Inferior parietal cortex (tissue), 1 donor: ENCODE results near the gene TBL3.
"Not testable (repeated sequence)": the region's sequence is repeated elsewhere in the genome, so short reads cannot be mapped to it uniquely, and the experiment has no call there.

Experiments used
- DNase-seq: peaks from one replicate; pipeline ENCODE4 v3.0.0-alpha.2; 2016; ENCODE audit errors: extremely low spot score

Gene TBL3

DNA sequence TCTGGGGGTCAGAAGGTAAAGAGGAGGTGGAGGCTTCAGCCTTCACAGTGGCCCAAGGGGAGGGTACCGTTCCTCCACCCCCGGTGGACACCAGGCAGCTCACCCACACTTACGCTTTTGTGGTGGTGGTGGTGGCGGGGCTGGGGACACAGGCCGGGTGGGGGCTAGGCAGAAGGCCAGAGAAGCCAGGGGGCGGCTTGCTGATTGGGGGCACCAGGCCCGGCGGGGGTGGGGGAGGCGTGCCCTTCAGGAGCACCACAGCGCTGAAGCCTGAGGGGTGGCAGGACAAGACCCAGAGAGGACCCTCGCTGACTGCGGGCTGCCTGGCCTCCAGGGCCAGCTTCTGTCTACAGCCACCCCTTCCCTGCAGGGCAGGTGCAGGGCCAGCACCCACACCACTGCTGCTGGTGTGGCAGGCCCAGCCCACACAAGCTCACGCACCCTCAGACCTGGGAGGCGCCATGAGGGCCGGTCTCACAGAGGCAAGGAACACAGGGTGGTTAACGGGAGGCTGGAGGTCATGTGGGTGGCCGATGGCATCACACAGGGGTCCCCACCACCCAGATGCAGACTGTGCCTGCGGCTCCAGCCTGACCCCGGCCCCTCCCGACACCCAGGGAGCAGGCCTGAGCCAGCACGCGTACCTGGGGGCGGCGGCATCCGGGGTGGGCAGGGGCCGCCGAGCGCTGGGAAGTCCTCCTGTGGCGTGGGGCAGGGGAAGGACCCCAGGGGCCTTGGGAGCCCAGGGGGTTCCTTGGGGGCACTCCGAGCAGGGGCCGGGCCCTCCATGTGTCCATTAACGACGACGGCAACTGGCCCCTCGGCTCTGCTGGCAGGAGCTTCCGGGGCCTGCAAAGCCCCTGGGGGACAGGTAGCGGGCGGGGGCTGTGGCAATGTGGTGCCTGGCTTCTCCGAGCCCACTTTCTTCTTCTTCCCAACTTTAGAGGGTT lies 27.3 kb downstream of the TBL3 start:
- no peak for DNase-seq

DNA sequence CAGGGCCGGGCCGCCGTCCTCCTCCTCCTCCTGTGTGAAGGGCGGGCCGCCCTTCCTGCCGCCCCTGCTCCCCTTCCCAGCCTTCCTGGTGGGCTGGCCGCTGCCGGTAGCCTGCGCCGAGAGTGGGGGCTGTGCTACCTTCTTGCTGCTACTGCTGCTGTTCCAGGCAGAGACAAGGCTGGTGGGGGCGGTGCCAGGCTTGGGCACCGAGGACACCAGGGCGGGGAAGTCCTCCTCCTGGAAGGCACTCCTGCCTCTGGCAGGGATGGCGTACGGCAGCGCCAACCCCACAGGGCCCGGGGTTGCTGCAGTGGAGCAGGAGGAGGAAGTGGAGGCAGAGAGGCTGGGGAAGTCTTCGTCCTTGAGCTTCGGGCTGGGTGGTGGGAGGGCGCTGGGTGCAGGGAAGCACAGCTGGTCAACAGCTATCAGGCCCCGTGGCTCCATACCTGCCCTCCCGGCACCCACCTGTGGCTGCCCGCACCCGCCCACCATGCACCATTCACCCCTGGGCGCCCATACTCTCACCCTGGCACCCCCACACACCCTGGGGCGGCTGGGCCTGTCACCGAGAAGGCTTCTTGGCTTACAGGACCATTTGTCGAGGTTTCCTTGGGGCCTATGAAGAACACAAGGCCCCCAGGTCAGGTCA lies 28.1 kb downstream of the TBL3 start:
- no peak for DNase-seq

- DNase-seq: no peak
These were observed 29.2 kb downstream of the TBL3 start for GRCh38 chr16:2001035-2001434.

DNA sequence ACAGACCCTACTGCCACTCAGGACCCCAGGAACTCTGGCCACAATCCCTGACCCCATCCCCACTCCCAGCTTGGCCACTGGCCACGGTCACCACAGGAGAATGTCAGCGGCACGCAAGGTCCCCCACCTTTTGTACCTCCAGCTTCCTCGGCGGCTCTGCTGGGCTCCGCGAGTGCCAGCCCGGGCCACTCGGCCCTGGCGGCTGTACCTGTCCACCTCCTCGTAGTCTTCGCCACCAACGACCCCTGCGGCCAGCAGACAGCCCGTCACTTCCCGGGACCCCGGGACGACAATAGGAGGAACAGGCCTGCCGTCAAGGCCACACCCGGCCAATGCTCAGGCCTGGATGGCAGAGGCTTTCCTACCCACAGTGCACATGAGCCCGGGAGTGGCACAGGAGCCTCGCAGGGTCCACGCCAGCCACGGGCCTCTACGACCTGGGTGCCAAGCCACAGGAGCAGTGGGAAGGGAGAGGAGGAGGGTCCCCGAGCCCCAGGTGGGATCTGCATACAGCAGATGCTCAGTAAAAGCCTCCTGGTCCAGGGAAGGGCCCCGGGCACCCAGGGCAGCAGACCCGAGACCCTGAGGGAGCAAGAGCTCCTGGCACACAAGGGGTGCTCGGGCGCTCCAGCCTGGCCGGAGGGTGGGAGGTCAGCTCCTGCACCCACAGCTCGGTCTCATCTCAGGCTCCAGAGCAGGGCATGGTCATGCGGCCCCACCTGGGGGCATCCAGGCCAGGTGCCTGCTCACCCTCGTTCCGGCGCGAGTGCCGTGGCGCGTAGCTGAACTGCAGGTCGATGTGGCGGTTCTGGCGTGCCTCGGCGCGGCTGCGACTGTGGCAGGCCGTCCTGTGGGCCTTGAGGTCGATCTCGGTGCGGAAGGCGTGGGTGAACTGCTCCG lies 29.9 kb downstream of the TBL3 start:
- no peak for DNase-seq

DNA sequence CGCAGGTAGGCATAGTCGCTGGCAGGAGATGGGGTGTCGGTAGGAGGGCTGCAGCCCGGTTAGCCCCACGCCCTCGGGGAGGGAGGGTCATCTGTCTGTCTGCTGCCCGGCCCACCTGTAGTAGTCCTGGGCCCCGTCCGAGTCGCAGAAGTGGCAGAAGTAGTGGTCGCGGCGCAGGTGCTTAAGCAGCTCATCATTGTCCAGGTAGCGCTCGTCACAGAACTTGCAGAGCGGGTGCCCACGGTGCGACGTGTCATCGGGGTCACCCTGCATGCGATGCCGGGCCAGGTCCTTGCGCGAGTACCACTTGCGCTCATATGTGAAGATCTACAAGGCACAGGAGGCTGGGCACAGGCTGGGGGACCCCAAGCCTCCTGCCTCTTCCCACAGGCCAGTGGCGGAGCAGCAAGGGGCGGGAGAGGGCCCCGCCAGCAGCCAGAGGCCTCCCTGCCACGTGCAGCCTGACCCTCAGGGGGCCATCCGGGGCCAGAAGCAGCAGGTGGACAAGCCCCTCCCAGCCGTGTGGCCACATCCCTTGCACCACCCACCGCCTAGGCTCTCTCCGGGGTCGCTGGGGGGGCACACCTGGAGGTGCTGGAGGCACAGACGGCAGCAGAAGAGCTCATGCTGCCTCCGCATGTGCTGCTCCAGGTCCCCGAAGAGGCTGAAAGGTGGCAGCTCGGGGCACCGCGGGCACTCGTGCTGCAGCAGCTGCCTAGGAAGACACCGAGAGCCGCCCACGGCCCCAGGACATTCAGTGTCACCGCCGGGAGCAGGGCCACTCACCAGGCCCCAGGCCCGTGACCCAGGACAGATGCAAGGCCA lies 30.8 kb downstream of the TBL3 start:
- no peak for DNase-seq

- DNase-seq: no peak
These were observed 31.5 kb downstream of the TBL3 start for GRCh38 chr16:2003231-2003826.

- peak; percentile 76 for DNase-seq
These were observed 32.2 kb downstream of the TBL3 start for GRCh38 chr16:2003827-2004641.

GRCh38 chr16:2004795-2005517 lies 33.1 kb downstream of the TBL3 start:
- DNase-seq: no peak

- no peak for DNase-seq
These were observed 33.8 kb downstream of the TBL3 start for GRCh38 chr16:2005646-2006045.

DNA sequence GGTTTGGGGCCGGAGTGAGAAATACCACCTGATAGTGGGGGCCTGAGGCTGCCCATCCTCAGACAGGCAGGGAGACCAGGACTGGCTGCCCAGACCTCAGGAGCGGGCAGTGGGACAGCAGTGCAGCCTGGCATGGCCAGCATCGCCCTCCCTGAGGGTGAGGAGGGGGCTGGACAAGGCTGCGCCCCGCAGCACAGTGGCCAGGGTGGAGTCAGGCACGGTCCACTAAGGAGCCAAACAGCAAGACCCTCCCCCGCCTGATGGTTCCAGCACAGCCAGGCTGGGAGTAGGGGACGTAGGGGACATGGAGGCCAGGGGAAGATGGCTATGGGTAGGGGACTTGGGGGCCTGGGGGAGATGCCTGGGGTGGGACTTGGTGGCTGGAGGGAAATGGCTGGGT lies 34.5 kb downstream of the TBL3 start:
- DNase-seq: no peak

DNA sequence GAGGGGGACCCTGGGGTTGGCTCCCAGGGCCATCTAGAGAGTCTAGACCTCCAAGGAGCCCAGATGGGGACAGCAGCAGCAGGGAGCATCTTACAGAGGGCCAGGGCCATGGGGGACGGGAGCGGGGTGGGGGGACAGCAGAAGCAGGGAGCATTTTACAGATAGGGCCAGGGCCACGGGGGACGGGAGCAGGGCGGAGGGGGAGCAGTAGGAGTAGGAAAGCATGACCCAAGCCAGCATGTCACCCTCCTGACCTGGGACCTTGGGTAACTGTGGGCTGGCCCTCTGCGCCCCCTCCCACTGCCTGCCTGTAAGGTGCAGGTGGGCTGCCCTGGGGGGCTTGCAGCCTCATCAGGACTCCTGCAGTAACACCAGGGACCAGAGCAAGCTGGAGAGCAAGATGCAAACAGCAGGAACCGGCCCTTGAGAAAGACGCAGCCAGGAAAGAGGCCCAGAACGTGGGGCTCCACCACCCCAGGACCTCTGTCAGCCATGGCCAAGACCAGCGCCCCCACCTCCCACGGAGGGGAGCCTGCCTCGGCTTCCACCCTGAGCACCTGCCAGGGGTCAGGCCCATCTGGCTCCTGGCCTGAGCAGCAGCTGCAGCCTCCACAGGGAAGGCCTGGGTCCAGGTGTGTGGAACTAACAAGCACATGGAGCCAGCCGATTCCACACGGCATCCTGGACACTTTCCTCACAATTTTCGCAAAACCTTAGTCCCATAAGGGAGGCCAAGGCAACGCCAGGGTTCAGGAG lies 35.4 kb downstream of the TBL3 start:
- no peak for DNase-seq

GRCh38 chr16:2008009-2008526 lies 36.2 kb downstream of the TBL3 start:
- no peak for DNase-seq

- no peak for DNase-seq
These were observed 36.8 kb downstream of the TBL3 start for GRCh38 chr16:2008631-2009163.

DNA sequence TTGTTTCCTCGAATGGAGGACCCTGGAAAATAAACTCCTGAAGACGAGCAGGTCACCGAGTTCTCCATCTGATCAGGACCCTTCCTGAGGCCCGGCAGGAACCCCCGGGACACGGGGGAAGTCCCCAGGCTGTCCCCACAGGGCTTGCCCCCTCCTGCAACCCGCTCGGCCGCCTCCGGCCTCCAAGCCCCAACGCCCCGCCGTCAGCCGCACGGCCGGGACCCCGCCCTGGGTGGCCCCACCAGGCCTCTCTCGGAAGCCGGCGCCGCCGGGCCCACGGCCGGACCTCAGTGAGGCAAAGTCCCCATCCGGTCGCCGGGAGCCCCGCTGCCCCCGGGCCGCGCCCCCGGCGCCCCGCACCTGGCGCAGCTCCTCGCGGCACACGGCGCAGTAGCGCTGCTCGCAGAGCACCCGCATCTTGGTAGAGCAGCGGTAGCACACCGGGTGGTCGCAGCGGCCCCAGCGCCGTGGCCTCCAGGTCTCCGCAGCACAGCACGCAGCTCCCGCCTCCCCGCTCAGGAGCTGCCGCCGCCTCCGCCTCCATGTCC lies 37.4 kb downstream of the TBL3 start:
- no peak for DNase-seq

DNA sequence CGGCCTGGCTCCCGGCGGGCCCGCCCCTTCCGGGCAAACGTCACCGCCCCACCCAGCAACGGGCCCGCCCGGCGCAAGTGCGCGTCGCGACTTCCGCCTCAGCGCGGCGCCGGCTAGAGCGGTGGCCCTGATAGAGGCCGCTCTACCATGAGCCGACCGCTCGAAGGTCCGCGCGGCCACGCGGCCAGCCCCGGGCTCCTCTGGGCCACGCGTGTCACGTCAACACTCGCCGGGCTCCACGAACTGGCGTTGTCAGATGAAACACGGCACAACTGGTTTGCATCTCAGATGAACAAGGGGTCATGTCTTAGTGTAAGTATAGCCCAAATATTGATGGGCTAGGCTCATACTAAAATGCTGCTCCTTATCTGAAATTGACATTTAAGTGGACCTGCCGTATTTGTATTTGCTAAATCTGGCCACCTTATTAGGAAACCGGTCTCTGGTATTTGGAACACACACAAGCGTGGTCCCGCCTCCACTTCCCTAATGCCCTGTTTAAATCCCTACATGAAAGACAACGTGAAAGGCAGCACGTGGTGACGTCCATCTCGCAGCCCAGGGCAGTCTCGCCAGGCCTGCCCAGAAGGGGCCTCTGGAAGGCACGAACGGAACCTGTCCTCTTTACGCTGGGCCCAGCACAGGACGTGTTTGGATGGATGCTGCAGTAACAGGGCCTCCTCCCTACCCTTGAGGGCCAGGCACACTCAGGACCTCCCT lies 38.1 kb downstream of the TBL3 start, which contains the start of gene ZNF598:
TSS of gene ZNF598 (minus strand) at position 31 of the 720 bp plus-strand sequence.
- peak; percentile 88 for DNase-seq

GRCh38 chr16:2011726-2012125 lies 39.9 kb downstream of the TBL3 start:
- not testable (repeated sequence) for DNase-seq

GRCh38 chr16:2013527-2013926 lies 41.7 kb downstream of the TBL3 start:
- no peak for DNase-seq
